COR-L47 (cell line): ENCODE results near the gene HSH2D.

ENCODE experiments used
- DNase-seq: peaks from one replicate; lab custom pipeline; 2025; lab: John Stamatoyannopoulos, UW

The HSH2D gene

DNA sequence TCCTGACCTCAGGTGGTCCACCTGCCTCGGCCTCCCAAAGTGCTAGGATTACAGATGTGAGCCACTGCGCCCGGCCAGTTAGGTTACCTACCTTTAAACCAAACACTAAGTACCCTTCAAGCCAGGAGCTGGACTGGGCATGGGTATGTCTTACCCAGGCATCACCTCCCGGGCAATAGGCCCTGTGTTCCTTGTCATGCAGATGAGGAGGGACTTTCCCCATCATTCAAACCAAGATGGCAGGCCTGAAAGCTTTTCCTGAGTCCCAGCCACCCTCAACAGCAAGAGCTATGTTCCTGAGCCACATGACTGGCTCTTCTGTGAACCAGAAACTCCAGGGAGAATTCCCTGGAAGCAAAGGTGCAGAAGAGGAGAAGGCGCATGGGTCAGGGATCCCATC, 22.3 kb upstream of the HSH2D start:
- no peak for DNase-seq

DNA sequence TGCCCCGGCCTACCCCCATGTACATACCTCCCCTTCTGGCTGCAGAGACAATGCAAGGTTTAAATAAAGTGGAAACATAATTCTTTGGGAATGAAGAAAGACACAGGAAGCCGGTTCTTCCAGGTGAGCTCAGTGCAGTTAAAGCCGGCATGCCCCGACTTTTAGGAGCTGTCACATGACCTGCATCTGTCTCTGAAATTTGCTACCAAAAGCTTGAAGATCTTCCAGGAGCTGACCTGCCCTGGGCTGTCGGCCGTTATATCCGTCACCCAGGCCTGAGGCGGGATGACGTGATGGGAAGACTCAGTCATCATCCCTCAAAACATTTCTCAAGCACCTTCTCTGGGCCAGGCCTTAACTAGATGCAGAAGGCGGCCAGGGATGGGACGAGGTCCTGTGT, 21.5 kb upstream of the HSH2D start:
- no peak for DNase-seq

DNA sequence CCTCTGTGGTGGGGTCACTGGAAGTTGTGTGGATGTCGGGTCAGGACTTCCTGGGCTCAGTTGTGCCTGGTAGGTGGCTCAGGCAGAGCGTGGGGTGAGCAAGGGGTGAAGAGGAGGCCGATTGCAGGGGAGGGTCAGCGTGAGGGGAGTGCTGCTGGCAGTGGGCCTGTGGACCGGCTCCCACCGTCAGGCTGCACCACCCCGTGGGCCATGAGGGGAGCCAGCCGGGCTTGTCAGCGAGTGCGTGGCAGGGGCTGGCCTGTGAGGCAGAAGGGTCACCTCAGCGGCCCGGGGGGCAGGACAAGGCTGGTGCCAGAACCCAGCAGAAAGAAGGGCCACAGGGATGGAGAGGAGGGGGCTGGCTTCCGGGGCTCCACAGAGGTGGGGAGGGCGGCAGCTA, 18.5 kb upstream of the HSH2D start:
- DNase-seq = no peak

DNA sequence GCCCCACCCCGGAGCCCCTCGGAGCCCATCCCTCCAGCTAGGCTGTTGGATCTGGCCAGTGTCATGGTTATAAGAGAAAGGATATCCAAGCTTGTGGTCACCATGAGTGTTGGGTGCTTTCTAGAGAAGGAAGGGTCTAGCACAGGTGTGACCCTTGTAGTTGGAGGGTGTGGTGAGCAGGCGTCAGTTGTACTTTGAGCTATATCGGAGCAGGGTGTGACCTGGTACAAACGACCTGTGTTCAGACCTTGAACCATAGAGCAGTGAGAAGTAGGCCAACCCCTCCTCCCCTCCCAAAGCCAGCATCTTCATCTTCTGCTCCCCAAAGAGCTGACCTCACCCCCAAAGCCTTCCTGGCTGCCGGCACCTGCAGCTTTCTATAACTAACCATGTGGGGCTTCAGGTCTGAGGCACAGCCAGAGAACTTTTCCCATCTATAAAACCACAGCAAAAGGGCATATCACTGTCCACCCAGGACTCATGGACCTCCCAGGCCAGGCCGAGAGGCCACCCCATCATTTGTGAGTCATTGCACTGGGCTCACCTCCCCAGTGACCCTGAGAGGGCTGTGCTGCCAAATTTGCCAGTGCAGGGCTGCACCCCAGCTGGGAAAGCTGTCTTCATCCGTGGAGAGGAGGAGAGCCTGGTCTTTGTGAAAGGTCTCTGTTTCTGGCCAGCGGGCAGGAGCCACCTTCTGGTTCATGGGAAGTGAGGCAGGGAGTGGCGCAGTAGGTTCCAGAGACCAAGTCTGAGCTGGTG, 17.6 kb upstream of the HSH2D start:
- no peak for DNase-seq

DNA sequence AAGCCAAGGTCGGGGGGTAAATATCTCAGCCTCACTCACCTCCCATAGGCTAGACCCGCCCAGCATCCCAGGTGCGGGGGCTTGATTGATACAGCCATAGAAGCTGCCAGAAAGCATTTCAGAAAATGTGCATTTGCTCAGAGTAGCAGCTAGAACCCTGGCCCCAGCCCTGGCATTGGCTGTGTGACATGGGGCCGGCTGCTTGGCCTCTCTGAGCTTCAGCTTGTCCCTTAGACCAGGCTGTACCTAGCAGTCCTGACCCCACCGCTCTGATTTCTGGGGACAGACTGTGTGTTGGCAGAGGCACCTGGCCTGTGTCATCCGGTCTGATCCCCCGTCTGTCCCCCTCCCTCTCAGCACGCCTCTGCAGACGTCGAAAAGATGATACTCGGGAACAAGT, 16.4 kb upstream of the HSH2D start:
- no peak for DNase-seq

DNA sequence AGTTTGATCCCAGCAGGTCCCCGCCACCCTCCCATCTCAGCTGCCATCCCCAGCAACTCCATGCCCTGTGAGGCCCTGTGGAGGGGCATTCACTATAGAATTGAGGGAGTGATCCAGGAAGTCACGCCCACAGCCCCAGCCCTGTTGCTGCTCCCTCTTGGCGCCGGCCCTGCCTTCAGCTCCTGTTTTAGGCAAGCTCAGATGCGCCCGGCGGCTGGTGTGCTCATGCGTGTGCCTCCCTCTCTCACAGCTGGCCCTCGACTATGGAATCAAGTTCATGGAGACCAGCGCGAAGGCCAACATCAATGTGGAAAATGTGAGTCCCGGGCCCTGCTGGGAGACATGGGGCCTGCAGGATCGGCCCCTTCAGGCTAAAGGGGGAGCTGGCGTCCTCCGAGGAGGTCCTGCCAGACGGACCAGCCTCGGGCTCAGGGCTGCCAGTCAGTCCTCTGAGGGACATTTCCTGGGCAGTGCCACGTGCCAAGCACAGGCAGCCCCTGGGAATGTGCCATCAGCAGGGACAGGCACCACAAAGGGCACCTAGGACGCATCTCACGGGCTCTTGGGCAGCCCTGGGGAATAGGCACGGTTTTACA, 15.6 kb upstream of the HSH2D start:
- DNase-seq = no peak

DNA sequence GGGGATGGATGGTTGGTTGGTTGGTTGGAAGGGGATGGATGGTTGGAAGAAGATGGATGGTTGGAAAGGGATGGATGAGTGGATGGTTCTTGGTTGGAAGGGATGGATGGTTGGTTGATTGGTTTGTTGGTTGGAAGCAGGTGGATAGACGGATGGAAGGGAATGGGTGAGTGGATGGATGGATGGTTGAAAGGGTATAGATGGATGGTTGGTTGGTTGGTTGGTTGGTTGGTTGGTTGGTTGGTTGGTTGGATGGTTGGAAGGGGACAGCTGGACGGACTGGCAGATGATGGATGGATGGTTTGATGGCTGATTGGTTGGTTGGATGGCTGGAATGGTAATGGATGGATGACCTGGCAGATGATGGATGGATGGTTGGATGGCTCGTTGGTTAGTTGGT, 11.8 kb upstream of the HSH2D start:
- no peak for DNase-seq

DNA sequence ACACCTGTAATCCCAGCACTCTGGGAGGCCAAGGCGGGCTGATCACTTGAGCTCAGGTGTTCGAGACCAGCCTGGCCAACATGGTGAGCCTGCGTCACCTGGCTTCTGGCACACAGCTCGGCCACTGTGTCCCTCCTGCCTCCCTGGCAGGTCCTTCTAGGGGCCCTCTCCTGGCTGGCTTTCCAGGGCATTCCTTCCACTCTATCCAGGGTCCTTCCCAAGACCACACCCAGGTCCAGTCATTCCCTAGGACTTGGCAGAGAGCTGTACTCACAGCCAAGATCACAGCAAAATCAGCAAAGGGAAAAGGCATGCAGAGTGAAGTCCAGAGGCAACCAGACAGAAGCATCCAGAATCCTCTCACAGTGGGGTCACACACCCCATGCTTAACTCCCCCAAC, 9.7 kb upstream of the HSH2D start:
- DNase-seq = no peak

DNA sequence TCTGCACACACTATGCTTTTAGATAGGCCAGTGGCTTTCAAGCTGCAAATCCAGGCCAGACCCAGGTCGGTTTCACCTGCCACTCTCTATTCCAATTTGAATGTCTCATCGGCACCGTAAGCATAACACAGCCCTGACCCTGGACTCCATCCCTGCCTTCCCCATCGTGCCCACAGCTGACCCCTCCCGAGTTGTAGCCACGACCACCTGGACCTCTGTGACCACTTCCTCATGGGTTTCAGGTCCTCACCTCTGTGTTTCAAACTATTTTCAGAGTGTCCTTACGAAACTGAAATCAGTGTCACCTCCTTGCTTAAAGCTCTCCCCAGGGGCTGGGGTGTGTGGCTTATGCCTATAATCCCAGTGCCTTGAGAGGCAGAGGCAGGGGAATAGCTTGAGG, 9.0 kb upstream of the HSH2D start:
- DNase-seq = no peak

DNA sequence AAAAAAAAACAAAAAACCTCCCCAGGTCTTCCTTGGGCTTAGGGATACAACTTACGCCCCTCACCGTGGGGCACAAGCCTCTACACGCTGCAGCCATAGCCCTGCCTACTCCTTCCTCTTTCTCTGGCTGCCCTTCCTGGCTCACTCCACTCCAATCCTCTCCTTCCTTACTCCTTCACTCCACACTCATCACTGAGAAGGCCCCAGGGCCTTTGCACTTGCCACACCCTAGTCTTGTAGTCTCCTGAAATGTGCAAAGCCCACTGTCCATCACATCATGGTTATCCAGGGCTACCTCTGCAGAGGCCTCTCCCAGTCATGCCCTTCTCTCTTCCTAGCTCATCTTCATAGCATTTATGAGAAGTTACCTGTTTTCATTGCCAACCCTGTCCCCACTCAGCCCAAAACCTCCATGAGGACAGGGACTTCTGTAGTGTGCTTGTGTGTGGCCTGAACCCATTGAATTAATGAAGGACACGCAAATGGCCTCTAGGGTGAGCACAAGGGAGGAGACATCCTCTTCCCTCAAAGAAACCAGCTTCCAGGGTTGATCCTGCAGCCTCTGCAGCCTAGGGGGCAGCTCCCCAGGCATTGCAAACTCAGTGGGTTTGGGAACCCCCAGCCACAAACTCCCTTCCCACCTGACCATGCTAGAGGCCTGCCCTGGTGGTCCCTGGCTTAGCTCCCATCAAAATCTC, 7.9 kb upstream of the HSH2D start:
- no peak for DNase-seq

DNA sequence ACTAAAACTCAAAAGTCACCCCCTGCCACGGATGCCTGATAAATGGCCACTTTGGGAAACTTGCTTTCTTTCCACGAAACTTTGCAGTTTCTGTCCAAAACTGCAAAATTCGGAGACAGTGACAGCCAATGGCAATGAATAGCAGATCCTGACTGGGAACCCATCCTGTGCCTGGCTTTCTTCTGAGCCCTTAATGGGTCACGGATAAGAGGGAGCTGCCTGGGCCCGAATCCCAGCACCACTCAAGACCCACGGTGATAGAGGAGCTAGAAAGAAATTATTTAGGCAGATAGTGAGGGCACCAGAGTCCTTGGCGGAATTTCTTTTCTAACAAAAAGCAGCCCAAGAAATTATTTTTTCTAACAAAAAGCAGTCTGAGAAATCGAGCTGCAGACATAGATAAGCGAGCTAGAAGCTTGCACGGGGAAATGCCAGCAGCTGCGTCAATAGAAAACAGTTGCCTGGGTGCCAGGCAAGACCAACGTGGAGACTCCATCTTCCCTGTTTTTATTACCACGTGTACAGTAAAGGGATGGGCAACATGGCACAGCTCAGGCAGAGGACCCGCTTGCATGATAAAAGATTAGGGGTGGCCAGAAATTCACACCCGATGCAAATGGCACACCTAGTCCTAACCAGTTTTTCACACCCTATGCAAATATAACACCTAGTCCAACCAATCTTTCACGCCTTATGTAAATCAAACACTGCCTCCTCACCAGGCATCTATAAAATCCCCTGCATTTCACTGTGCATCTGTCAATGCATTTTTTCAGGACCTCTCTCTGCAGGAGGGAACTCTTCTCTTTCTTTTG, 7.1 kb upstream of the HSH2D start:
- no peak for DNase-seq

DNA sequence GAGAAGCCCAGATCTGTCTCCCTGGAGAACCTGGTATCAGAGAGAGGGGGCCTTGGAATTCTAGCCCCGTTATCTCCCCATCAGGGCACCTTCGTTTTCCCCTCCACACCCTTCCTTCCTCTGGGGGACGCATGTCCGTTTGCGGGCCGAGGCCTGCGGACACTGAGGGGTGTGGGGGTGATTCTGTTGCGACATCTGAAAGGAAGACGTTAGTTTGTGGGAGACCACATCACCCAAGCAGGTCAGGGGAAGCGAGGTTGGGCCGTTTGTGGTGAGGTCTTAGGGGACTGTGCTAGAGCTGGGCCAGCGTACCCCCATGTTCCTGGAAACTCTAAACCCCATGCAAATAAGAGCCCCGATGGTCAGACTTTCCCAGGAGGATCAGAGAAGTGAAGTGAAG, 3.7 kb upstream of the HSH2D start:
- DNase-seq = no peak

DNA sequence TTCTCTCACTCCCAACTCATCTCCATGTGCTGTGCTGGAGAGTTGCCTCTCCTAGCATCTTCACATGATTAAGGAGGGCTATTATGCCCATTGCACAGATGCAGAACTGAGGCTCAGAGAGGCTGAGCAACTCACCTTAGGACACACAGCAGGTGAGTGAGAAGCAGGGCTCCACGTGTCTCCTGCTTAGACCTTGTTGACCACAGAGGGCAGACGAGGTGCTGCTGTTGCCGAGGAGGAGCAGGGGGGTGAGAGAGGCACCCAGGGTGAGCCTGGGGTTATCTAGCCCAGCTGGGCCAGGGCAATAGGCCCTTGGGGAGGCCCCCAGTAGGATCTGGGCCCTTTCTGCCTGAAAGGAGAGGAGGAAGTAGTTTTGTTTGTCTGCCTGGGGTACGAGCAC, 2.4 kb upstream of the HSH2D start:
- no peak for DNase-seq

DNA sequence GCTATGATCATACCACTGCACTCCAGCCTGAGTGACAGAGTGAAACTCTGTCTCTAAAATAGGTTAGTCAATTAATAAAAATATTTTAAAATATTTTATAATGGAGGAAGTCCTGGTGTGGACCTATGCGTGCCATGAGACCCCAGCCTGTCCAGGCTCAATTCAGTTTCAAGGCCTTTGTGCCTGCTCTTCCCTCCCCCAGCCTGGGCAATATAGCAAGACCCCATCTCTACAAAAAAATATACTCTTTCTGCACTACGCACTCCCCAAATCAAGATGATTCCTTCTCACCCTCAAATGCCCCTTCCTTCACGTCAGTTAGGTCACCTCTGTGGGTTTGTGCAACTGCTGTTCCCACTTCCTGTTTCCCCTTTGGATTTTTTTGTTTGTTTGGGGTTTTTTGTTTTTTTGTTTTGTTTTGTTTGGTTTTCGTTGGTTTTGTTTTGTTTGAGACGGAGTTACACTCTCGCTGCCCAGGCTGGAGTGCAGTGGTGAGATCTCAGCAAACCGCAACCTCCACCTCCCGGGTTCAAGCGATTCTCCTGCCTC, 1.4 kb upstream of the HSH2D start:
- DNase-seq = no peak

DNA sequence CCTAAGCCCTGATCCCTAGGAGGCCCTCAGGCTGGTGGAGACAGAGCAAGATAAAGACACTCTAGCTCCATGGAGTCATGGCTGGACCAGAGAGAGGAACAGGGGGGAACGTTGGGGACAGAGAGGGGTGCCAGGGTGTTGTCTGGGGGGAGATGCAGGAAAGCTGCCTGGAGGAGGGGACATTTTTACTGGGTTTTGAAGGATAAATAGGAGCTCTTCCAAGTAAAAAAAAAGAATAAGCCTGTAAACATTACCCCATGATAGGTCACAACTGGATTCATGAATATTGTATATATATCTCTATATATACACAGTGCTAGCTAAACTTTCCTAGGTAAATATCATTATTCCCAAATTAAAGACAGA, 714 bp downstream of the HSH2D start:
- no peak for DNase-seq

DNA sequence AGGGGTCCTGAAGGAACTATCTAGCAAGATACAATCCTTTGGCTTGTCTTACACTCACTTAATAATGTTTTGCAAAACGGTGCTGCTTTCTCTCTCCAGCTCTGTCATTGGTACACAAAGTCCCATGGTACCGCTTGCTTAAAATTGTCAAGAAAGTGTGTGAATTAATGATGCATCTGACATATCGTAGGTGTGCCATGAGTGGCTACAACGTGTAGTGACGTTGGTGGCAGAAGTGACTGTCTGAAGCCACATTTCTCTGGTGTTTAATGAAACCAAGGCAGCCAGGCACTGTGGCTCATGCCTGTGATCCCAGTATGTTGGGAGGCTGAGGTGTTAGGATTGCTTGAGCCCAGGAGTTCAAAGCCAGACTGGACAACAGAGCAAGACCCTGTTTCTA, 2.6 kb downstream of the HSH2D start:
- DNase-seq = no peak

DNA sequence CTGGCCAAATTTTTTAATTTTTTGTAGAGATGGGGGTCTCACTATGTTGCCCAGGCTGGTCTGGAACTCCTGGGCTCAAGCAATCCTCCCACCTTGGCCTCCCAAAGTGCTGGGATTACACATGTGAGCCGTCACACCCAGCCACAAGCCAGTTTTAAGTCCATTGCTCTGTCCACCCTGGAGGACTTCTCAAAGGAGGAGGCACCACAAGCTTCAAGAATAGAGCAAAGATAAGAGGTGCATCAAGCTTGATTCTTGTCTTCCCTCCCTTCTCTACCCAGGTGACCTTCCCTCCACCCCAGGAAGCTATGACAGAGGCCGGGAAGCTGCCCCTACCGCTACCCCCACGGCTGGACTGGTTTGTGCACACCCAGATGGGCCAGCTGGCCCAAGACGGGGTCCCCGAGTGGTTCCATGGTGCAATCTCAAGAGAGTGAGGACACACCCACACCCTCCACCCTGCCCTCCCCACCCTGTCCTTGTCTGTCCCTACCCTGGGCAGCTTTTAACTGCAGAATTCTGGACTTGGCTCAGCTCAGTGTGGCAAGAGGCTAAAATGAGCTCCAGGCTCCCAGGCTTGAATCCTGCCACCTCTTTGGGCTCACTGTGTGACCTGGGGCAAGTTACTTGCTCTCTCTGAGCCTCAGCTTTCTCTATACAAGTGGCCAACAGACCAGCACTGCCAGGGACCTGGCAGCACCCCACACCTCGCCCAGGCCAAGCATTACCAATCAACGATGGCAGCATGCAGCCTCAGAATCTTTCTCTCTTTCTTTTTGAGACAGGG, 5.2 kb downstream of the HSH2D start:
- DNase-seq = no peak

DNA sequence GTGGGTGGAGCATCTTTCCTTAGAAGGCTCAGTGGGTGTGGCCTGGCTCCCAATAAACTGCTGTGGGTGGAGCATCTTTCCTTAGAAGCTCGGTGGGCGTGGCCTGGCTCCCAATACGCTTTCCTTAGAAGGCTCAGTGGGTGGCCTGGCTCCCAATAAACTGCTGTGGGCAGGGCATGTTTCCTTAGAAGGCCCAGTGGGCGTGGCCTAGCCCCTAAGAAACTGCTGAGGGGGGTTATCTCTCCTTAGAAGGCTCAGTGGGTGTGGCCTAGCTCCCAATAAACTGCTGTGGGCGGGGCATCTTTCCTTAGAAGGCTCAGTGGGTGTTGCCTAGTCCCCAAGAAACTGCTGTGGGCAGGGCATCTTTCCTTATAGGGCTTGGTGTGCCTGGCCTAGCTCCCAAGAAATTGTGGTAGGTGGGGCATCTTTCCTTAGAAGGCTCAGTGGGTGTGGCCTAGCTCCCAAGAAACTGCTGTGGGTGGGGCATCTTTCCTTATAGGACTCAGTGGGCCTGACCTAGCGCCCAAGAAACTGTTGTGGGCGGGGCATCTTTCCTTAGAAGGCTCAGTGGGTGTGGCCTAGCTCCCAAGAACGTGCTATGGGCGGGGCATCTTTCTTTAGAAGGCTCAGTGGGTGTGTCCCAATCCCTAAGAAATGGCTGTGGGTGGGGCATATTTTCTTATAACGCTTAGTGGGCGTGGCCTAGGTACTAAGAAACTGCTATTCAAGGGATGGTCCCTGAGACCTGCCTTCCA, 10.3 kb downstream of the HSH2D start:
- no peak for DNase-seq

DNA sequence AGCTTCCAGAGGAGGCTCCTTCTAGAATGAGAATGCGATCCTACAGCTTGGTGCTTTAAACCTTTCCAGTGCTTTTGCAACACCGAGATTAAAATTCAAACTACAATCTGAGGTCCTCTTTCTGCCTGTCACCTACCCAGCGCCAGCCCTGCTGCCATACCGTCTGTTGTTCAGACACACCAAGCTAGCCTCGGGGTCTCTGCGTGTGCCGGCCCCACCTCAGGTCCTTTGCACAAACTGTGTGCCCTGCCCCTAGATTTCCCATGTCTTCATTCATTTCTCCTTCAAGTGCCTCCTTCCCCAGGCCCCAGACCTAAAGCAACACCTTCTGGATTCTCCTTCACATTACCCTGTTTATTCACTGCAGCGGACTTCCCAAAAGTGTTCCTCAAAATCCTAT, 11.1 kb downstream of the HSH2D start:
- no peak for DNase-seq

DNA sequence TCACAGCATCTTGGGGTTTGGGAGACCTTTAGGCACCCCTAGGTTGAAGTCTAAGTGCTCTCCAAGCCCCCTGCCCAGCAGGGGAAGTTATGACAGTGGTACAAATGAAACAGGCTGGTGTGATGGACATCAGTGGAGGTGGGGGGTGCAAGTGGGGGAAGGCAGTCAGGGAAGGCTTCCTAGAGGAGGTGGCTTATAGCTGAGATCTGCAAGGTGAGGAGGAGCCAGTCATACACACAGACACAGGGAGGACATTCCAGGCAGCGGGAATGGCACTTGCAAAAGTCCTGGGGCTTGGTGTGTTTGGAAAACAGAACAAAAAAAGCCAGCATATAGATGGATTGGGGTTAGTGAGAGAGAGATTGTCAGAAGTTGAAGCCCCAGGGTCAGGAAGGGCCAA, 11.6 kb downstream of the HSH2D start:
- DNase-seq = no peak

DNA sequence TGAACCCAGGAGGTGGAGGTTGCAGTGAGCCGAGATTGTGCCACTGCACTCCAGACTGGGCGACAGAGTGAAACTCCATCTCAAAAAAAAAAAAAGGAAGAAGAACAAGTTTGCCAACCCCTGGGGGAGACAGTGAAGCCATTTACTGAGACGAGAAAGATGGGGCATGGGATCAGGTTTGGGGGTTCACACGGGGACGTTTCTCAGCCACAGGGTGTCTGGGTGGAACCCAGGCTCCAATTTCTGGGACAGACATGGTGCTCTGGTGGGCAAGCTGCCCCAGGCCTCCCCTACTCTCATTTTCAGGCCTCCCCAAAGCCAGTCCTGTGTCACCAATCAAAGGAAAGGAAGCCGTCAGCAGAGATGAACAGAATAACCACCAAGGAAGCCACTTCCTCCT, 13.4 kb downstream of the HSH2D start:
- DNase-seq = no peak
